Measurements from ENCODE around the gene STARD10.

STARD10 gene

GRCh38 chr11:72812967-72813739 is 19.3 kb upstream of the STARD10 start:
- no peak for TF ChIP-seq TAF1 (IDR thresholded peaks at IDR 0.05; ENCODE audit: borderline replicate concordance, insufficient read depth, low read length)
- no peak for TF ChIP-seq POLR2AphosphoS5 (IDR thresholded peaks at IDR 0.05; ENCODE audit: low read depth, low read length)
- no peak for TF ChIP-seq SIN3A (IDR thresholded peaks at IDR 0.05; ENCODE audit: borderline replicate concordance, insufficient read depth, low read length)
- no peak for TF ChIP-seq REST (IDR thresholded peaks at IDR 0.05; ENCODE audit: insufficient read depth in 1 of 2, low read depth in 2 of 2, low read length in 2 of 2)
- no peak for TF ChIP-seq FOXP2 (optimal IDR thresholded peaks at IDR 0.05; ENCODE audit: borderline replicate concordance, extremely low read depth, extremely low read length, insufficient read depth)

GRCh38 chr11:72812604-72812966 is 18.7 kb upstream of the STARD10 start:
- TF ChIP-seq REST (IDR thresholded peaks at IDR 0.05; ENCODE audit: insufficient read depth in 1 of 2, low read depth in 2 of 2, low read length in 2 of 2) (no peak), POLR2AphosphoS5 (IDR thresholded peaks at IDR 0.05; ENCODE audit: low read depth, low read length) (no peak), TAF1 (IDR thresholded peaks at IDR 0.05; ENCODE audit: borderline replicate concordance, insufficient read depth, low read length) (no peak), FOXP2 (optimal IDR thresholded peaks at IDR 0.05; ENCODE audit: borderline replicate concordance, extremely low read depth, extremely low read length, insufficient read depth) (no peak), SIN3A (IDR thresholded peaks at IDR 0.05; ENCODE audit: borderline replicate concordance, insufficient read depth, low read length) (no peak)

GRCh38 chr11:72808331-72808798 is 14.5 kb upstream of the STARD10 start:
- TF ChIP-seq SIN3A (IDR thresholded peaks at IDR 0.05; ENCODE audit: borderline replicate concordance, insufficient read depth, low read length): no peak
- no peak for TF ChIP-seq REST (IDR thresholded peaks at IDR 0.05; ENCODE audit: insufficient read depth in 1 of 2, low read depth in 2 of 2, low read length in 2 of 2)
- TF ChIP-seq POLR2AphosphoS5 (IDR thresholded peaks at IDR 0.05; ENCODE audit: low read depth, low read length): no peak
- no peak for TF ChIP-seq FOXP2 (optimal IDR thresholded peaks at IDR 0.05; ENCODE audit: borderline replicate concordance, extremely low read depth, extremely low read length, insufficient read depth)
- no peak for TF ChIP-seq TAF1 (IDR thresholded peaks at IDR 0.05; ENCODE audit: borderline replicate concordance, insufficient read depth, low read length)

GRCh38 chr11:72807792-72808191 is 13.9 kb upstream of the STARD10 start:
- TF ChIP-seq FOXP2 (optimal IDR thresholded peaks at IDR 0.05; ENCODE audit: borderline replicate concordance, extremely low read depth, extremely low read length, insufficient read depth): no peak

- TF ChIP-seq TAF1 (IDR thresholded peaks at IDR 0.05; ENCODE audit: borderline replicate concordance, insufficient read depth, low read length) (no peak), REST (IDR thresholded peaks at IDR 0.05; ENCODE audit: insufficient read depth in 1 of 2, low read depth in 2 of 2, low read length in 2 of 2) (no peak), SIN3A (IDR thresholded peaks at IDR 0.05; ENCODE audit: borderline replicate concordance, insufficient read depth, low read length) (no peak), FOXP2 (optimal IDR thresholded peaks at IDR 0.05; ENCODE audit: borderline replicate concordance, extremely low read depth, extremely low read length, insufficient read depth) (no peak), POLR2AphosphoS5 (IDR thresholded peaks at IDR 0.05; ENCODE audit: low read depth, low read length) (no peak)
Measured at GRCh38 chr11:72807021-72807693, 13.3 kb upstream of the STARD10 start.

Data from PFSK-1 (cell line).